MM.1S (cell line): ENCODE results near the gene RSPH6A.

Experiments
- DNase-seq: peaks from one replicate; pipeline ENCODE4 v3.0.0-alpha.2; 2015
- H2AFZ ChIP-seq: fragments of 300-600 bp; sonication (generic); 2 replicates; pipeline ENCODE4 v1.6.0; 2016; ENCODE audit warnings: antibody characterized with exemption, low read length
- H3F3A ChIP-seq: fragments of 300-600 bp; sonication (generic); 2 replicates; pipeline ENCODE4 v1.6.1; 2016; ENCODE audit warnings: mild to moderate bottlenecking, antibody characterized with exemption, low read length, moderate library complexity, mixed read lengths; ENCODE audit not compliant: insufficient read depth
- H3K27ac ChIP-seq: fragments of 300-600 bp; sonication (generic); 2 replicates; pipeline ENCODE4 v1.5.1; 2016; ENCODE audit warnings: mild to moderate bottlenecking, low read length
- H3K27me3 ChIP-seq: fragments of 300-600 bp; sonication (generic); replicated peaks from 2 replicates; pipeline ENCODE4 v1.6.0; 2016; ENCODE audit warnings: low read length; ENCODE audit not compliant: insufficient read depth
- H3K36me3 ChIP-seq: fragments of 300-600 bp; sonication (generic); replicated peaks from 2 replicates; pipeline ENCODE4 v1.6.1; 2016; ENCODE audit warnings: mild to moderate bottlenecking, low read length, mixed read lengths; ENCODE audit not compliant: insufficient read depth
- H3K4me1 ChIP-seq: fragments of 300-600 bp; sonication (generic); 2 replicates; pipeline ENCODE4 v1.6.1; 2016; ENCODE audit warnings: low read length, mixed read lengths
- H3K4me2 ChIP-seq: fragments of 300-600 bp; sonication (generic); 2 replicates; pipeline ENCODE4 v1.6.0; 2016; ENCODE audit warnings: low read depth, low read length
- H3K4me3 ChIP-seq: fragments of 300-600 bp; sonication (generic); 2 replicates; pipeline ENCODE4 v1.5.1; 2016; ENCODE audit warnings: low read length, mixed read lengths
- H3K79me2 ChIP-seq: fragments of 300-600 bp; sonication (generic); 2 replicates; pipeline ENCODE4 v1.6.1; 2016; ENCODE audit warnings: mixed run types, low read length, mixed read lengths
- H3K9ac ChIP-seq: fragments of 300-600 bp; sonication (generic); 2 replicates; pipeline ENCODE4 v1.6.1; 2016; ENCODE audit warnings: low read length, mixed read lengths
- H3K9me2 ChIP-seq: fragments of 300-600 bp; sonication (generic); replicated peaks from 2 replicates; pipeline ENCODE4 v1.6.1; 2016; ENCODE audit warnings: mild to moderate bottlenecking, low read length, mixed read lengths; ENCODE audit not compliant: insufficient read depth
- H3K9me3 ChIP-seq: fragments of 300-600 bp; sonication (generic); replicated peaks from 2 replicates; pipeline ENCODE4 v1.6.1; 2016; ENCODE audit warnings: mild to moderate bottlenecking, low read length, mixed read lengths; ENCODE audit not compliant: insufficient read depth
- H4K20me1 ChIP-seq: fragments of 300-600 bp; sonication (generic); 2 replicates; pipeline ENCODE4 v1.6.1; 2016; ENCODE audit warnings: mild to moderate bottlenecking, low read length, moderate library complexity, mixed read lengths; ENCODE audit not compliant: insufficient read depth
- CTCF ChIP-seq: fragments of 300-600 bp; sonication (generic); IDR thresholded peaks from 2 replicates; pipeline ENCODE4 v1.5.1; 2016; ENCODE audit warnings: antibody characterized with exemption, low read length, mixed read lengths
- EZH2 ChIP-seq: fragments of 300-600 bp; sonication (generic); optimal IDR thresholded peaks from 2 replicates; pipeline ENCODE3; 2017; ENCODE audit warnings: low read depth, mild to moderate bottlenecking, antibody characterized with exemption, low read length, mixed read lengths
- EZH2phosphoT487 ChIP-seq: fragments of 300-600 bp; sonication (generic); IDR thresholded peaks from 2 replicates; pipeline ENCODE4 v1.6.1; 2018; ENCODE audit warnings: antibody characterized with exemption, low read length

RSPH6A gene

GRCh38 chr19:45781214-45782161 lies 33.6 kb downstream of the RSPH6A start:
- Histone ChIP-seq H3K4me2 (no peak overlapping the region), H3K9ac (no peak overlapping the region)

GRCh38 chr19:45780448-45781213 lies 34.5 kb downstream of the RSPH6A start:
- no peaks in the 10 kb centered on the region for H3K79me2 ChIP-seq
- H3K9ac ChIP-seq = no peak overlapping the region
- no peak overlapping the region for H3K4me3 ChIP-seq
- H3F3A ChIP-seq = peaks cover 6% of the 10 kb centered on the region; the same call in 1 of the 2 replicates
- H4K20me1 ChIP-seq = no peaks in the 10 kb centered on the region
- 0 out of 2 replicates have a peak, but pooled peaks cover 6% of the 10 kb centered on the region for H3K4me1 ChIP-seq
- no peaks in the 10 kb centered on the region for H3K27me3 ChIP-seq
- H3K27ac ChIP-seq = no peak overlapping the region
- H3K36me3 ChIP-seq = no peaks in the 10 kb centered on the region
- H2AFZ ChIP-seq = no peak overlapping the region
- no peak for DNase-seq
- no peak overlapping the region for H3K4me2 ChIP-seq
- no peak for TF ChIP-seq CTCF
- TF ChIP-seq EZH2 = no peak
- TF ChIP-seq EZH2phosphoT487 = no peak
- H3K9me3 ChIP-seq = no peaks in the 10 kb centered on the region
- H3K9me2 ChIP-seq = no peaks in the 10 kb centered on the region

More at GRCh38 chr19:45781214-45782161, 33.6 kb downstream of the RSPH6A start:
- Histone ChIP-seq H3K9me2 (no peaks in the 10 kb centered on the region), H3K4me1 (0 out of 2 replicates have a peak, but pooled peaks cover 6% of the 10 kb centered on the region), H3K79me2 (no peaks in the 10 kb centered on the region; the same call in 1 of the 2 replicates), H3K27ac (no peak overlapping the region), H3K36me3 (no peaks in the 10 kb centered on the region), H3F3A (peaks cover 6% of the 10 kb centered on the region; the same call in 1 of the 2 replicates), H2AFZ (no peak overlapping the region), H4K20me1 (no peaks in the 10 kb centered on the region), H3K9me3 (no peaks in the 10 kb centered on the region), H3K4me3 (no peak overlapping the region), H3K27me3 (no peaks in the 10 kb centered on the region)
- no peak for TF ChIP-seq CTCF
- TF ChIP-seq EZH2 = no peak
- no peak for TF ChIP-seq EZH2phosphoT487
- DNase-seq = no peak

- no peak overlapping the region for H2AFZ ChIP-seq
- H3K9me3 ChIP-seq = no peaks in the 10 kb centered on the region
- peak overlapping the region; percentile 17; the same call in 1 of the 2 replicates for H3K4me3 ChIP-seq
- H4K20me1 ChIP-seq = no peaks in the 10 kb centered on the region
- no peak overlapping the region for H3K27ac ChIP-seq
- no peak for DNase-seq
- H3K4me1 ChIP-seq = 0 out of 2 replicates have a peak, but pooled peaks cover 6% of the 10 kb centered on the region
- H3K27me3 ChIP-seq = no peaks in the 10 kb centered on the region
- TF ChIP-seq CTCF (no peak), EZH2 (no peak), EZH2phosphoT487 (no peak)
- peaks cover 6% of the 10 kb centered on the region; the same call in 1 of the 2 replicates for H3F3A ChIP-seq
- H3K9me2 ChIP-seq = no peaks in the 10 kb centered on the region
- H3K4me2 ChIP-seq = peak overlapping the region; percentile 38
- no peak overlapping the region; the same call in 1 of the 2 replicates for H3K9ac ChIP-seq
- no peaks in the 10 kb centered on the region for H3K36me3 ChIP-seq
- H3K79me2 ChIP-seq = no peaks in the 10 kb centered on the region
These were observed 35.0 kb downstream of the RSPH6A start for GRCh38 chr19:45780146-45780447.
